ENCODE results near the gene RNMT.

- no peak for TF ChIP-seq CTCF (IDR thresholded peaks at IDR 0.05)
- no peak for TF ChIP-seq POLR2AphosphoS5 (IDR thresholded peaks at IDR 0.05)
- no peak for TF ChIP-seq EP300 (IDR thresholded peaks at IDR 0.05; ENCODE audit: low read depth)
- no peak for TF ChIP-seq POLR2A (IDR thresholded peaks at IDR 0.05)
Observed at GRCh38 chr18:13775058-13775457, 48.6 kb downstream of the RNMT start.

Data from transverse colon (tissue), 4 donors.